Mesendoderm (in vitro differentiated cells): ENCODE results near the gene PPIF.

ENCODE experiments used
- DNase-seq: peaks from one replicate; pipeline ENCODE4 v3.0.0; 2013
- H2AK5ac ChIP-seq: 2 replicates; pipeline ENCODE4 v1.6.1; 2013; ENCODE audit warnings: low read length, inconsistent platforms
- H2BK120ac ChIP-seq: 2 replicates; pipeline ENCODE4 v1.6.1; 2013; ENCODE audit warnings: low read depth, mild to moderate bottlenecking, low read length, moderate library complexity, mixed read lengths
- H2BK15ac ChIP-seq: replicated peaks from 2 replicates; pipeline ENCODE4 v1.6.1; 2013; ENCODE audit warnings: low read depth, mild to moderate bottlenecking, moderate library complexity
- H2BK5ac ChIP-seq: 2 replicates; pipeline ENCODE4 v1.6.1; 2013; ENCODE audit warnings: low read length, inconsistent platforms
- H3K18ac ChIP-seq: 2 replicates; pipeline ENCODE4 v1.6.1; 2013; ENCODE audit warnings: mild to moderate bottlenecking, low read length, mixed read lengths
- H3K23ac ChIP-seq: one replicate; pipeline ENCODE4 v1.6.1; 2013; ENCODE audit warnings: low read length
- H3K27ac ChIP-seq: 2 replicates; pipeline ENCODE4 v1.5.1; 2013; ENCODE audit warnings: low read depth, mild to moderate bottlenecking, inconsistent platforms, low read length, moderate library complexity
- H3K27me3 ChIP-seq: 2 replicates; pipeline ENCODE4 v1.6.1; 2013; ENCODE audit warnings: low read length, control low read depth, mild to moderate bottlenecking, inconsistent platforms; ENCODE audit not compliant: insufficient read depth, poor library complexity
- H3K36me3 ChIP-seq: 2 replicates; pipeline ENCODE4 v1.6.1; 2013; ENCODE audit warnings: low read length, inconsistent platforms; ENCODE audit not compliant: control insufficient read depth, insufficient read depth
- H3K4ac ChIP-seq: one replicate; pipeline ENCODE4 v1.6.1; 2013; ENCODE audit warnings: low read depth, mild to moderate bottlenecking, low read length, moderate library complexity
- H3K4me1 ChIP-seq: 2 replicates; pipeline ENCODE4 v1.6.1; 2013; ENCODE audit warnings: low read depth, low read length, inconsistent platforms; ENCODE audit not compliant: control insufficient read depth
- H3K4me2 ChIP-seq: 2 replicates; pipeline ENCODE4 v1.6.1; 2013; ENCODE audit warnings: low read length
- H3K4me3 ChIP-seq: 2 replicates; pipeline ENCODE4 v1.5.1; 2013; ENCODE audit warnings: mild to moderate bottlenecking, low read length
- H3K56ac ChIP-seq: one replicate; pipeline ENCODE4 v1.6.1; 2013; ENCODE audit warnings: low read length
- H3K79me1 ChIP-seq: 2 replicates; pipeline ENCODE4 v1.6.1; 2013; ENCODE audit warnings: low read length, inconsistent platforms
- H3K79me2 ChIP-seq: 2 replicates; pipeline ENCODE4 v1.6.1; 2013; ENCODE audit warnings: mild to moderate bottlenecking, low read length; ENCODE audit not compliant: control insufficient read depth, insufficient read depth
- H3K9ac ChIP-seq: 2 replicates; pipeline ENCODE4 v1.6.1; 2013; ENCODE audit warnings: low read length, inconsistent platforms
- H4K5ac ChIP-seq: one replicate; pipeline ENCODE4 v1.6.1; 2013; ENCODE audit warnings: low read length
- H4K8ac ChIP-seq: one replicate; pipeline ENCODE4 v1.6.1; 2013; ENCODE audit warnings: low read depth, mild to moderate bottlenecking, control low read depth, low read length, moderate library complexity
- WGBS: extraction: QIAGEN DNeasy Blood & Tissue Kit; methylation state at CpG from one replicate; pipeline ENCODE4 v1.1.7; 2013; ENCODE audit warnings: low lambda C conversion rate, missing lambda C conversion rate; ENCODE audit not compliant: insufficient coverage; ENCODE audit errors: extremely low coverage; 5-methylcytosine and 5-hydroxymethylcytosine counted together

The PPIF gene

DNA sequence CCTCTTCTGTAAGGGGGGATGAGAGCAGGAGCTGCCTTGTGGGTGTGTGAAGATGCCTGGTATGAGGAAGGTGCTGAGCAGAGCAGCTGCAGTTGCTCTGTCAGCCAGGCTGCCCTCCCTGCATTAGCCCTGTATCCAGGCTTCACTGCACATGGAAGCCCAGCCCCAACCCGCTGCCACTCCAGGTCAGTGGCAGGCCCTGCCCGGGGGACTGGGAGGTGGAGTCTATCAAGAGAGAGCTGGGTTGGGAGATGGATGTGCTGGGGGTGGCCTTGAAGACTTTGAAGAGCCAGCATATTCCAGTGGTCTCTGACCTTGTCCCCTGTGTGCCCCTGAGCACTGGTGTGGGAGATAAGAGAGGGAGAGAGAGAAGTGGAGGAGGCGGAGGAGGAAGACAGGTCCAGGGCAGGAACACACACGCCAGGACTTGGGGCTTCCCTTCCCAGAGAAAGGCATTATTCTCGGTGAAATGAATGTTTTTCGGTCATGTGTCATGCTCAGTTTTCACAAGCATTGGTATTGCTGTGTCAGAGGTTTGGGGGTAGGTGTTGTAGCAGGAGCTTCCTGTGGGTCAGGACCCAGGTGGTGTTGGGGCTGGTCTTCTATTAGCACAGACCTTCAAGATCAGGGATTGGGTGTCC is 2.6 kb downstream of the PPIF start:
- no peak overlapping the region for H3K18ac ChIP-seq
- WGBS: no CpG with 5 or more reads among the region's 6 CpGs
- peaks cover 12% of the 10 kb centered on the region for H3K36me3 ChIP-seq

DNA sequence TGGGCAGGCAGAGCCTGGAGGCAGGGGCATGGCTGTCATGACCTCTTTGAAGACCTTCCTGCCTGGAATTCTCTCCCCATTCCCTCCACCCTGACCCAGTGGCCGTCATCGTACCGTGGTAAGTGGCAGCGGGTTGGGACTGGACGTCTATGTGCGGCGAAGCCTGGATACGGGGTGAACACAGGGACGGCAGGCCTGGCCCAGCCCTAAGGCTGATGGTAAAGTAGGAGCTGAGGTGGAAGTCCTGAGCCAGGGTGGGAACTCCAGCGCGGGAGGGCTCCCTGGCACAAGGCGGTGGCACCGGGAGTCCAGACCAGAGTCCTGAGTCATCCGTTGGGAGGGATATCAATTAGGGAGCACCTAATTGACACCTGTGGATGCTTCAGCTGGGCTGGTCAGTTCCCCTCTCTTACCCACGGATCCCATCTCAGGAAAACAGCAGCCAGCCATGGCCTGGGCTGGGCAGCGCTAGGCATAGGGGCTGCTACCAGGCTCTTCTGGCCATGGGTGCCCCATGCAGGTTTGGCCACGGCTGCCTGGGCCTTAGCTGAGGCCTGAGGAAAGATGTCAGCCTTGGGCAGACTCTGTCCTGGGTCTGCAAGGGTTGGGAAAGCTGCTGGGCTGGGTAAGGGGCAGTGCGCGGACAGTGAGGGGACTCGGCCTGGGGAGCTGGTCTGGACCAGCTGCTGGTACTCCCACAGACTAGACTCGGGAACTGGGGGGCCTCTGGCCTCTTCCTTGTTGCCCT is 3.3 kb downstream of the PPIF start:
- H2BK15ac ChIP-seq: no peak overlapping the region
- peaks cover 12% of the 10 kb centered on the region for H3K36me3 ChIP-seq
- no peak overlapping the region for H3K9ac ChIP-seq
- no peak overlapping the region for H4K5ac ChIP-seq
- no peak overlapping the region for H2BK120ac ChIP-seq
- H3K56ac ChIP-seq: no peak overlapping the region
- no peak overlapping the region for H3K18ac ChIP-seq
- no CpG with 5 or more reads among the region's 21 CpGs for WGBS
- H3K4me3 ChIP-seq: no peak overlapping the region
- peaks cover 14% of the 10 kb centered on the region for H3K79me1 ChIP-seq
- H3K79me2 ChIP-seq: peaks cover 9% of the 10 kb centered on the region
- peaks cover 4% of the 10 kb centered on the region for H3K4me1 ChIP-seq
- H2BK5ac ChIP-seq: no peak overlapping the region
- H3K23ac ChIP-seq: no peak overlapping the region
- no peaks in the 10 kb centered on the region for H3K27me3 ChIP-seq
- no peak overlapping the region for H2AK5ac ChIP-seq
- H3K4ac ChIP-seq: no peak overlapping the region
- H3K4me2 ChIP-seq: no peak overlapping the region
- no peak for DNase-seq
- no peak overlapping the region for H4K8ac ChIP-seq
- no peak overlapping the region for H3K27ac ChIP-seq

More for the DNA sequence above, 2.6 kb downstream of the PPIF start:
- Histone ChIP-seq H4K5ac (no peak overlapping the region), H3K79me1 (peaks cover 14% of the 10 kb centered on the region), H3K27ac (no peak overlapping the region), H3K27me3 (no peaks in the 10 kb centered on the region), H3K9ac (no peak overlapping the region), H3K4me2 (no peak overlapping the region), H2BK120ac (no peak overlapping the region), H2AK5ac (no peak overlapping the region), H2BK15ac (no peak overlapping the region), H2BK5ac (no peak overlapping the region), H3K4ac (no peak overlapping the region), H3K56ac (no peak overlapping the region), H3K4me3 (no peak overlapping the region), H3K79me2 (peaks cover 9% of the 10 kb centered on the region), H3K23ac (no peak overlapping the region), H4K8ac (no peak overlapping the region), H3K4me1 (peaks cover 4% of the 10 kb centered on the region)
- DNase-seq: no peak

DNA sequence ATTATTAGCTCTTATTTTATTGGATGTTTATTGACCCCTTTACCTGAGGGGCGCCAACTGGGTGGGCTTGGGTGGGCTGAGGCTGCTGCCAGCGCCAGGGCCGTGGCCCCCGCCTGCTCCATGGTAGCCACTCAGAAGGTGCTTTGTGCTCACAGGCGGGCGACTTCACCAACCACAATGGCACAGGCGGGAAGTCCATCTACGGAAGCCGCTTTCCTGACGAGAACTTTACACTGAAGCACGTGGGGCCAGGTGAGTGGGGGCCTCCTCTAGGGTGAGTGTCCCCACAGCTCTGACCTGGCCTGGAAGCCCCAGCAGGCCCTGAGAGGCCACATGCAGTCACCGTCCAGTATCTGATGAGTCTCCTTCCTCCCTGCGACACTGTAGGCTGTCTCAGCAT is 4.1 kb downstream of the PPIF start:
- no peak for DNase-seq
- no CpG with 5 or more reads among the region's 13 CpGs for WGBS
- Histone ChIP-seq H3K36me3 (peaks cover 12% of the 10 kb centered on the region), H3K79me2 (peaks cover 9% of the 10 kb centered on the region), H4K5ac (no peak overlapping the region), H3K27ac (no peak overlapping the region), H2AK5ac (no peak overlapping the region), H2BK120ac (no peak overlapping the region), H3K79me1 (peaks cover 14% of the 10 kb centered on the region), H3K27me3 (no peaks in the 10 kb centered on the region), H2BK15ac (no peak overlapping the region), H3K4me1 (peaks cover 4% of the 10 kb centered on the region), H3K4me3 (no peak overlapping the region), H3K56ac (no peak overlapping the region), H3K9ac (no peak overlapping the region), H3K4ac (no peak overlapping the region), H4K8ac (no peak overlapping the region), H3K4me2 (no peak overlapping the region), H3K18ac (no peak overlapping the region), H2BK5ac (no peak overlapping the region), H3K23ac (no peak overlapping the region)

DNA sequence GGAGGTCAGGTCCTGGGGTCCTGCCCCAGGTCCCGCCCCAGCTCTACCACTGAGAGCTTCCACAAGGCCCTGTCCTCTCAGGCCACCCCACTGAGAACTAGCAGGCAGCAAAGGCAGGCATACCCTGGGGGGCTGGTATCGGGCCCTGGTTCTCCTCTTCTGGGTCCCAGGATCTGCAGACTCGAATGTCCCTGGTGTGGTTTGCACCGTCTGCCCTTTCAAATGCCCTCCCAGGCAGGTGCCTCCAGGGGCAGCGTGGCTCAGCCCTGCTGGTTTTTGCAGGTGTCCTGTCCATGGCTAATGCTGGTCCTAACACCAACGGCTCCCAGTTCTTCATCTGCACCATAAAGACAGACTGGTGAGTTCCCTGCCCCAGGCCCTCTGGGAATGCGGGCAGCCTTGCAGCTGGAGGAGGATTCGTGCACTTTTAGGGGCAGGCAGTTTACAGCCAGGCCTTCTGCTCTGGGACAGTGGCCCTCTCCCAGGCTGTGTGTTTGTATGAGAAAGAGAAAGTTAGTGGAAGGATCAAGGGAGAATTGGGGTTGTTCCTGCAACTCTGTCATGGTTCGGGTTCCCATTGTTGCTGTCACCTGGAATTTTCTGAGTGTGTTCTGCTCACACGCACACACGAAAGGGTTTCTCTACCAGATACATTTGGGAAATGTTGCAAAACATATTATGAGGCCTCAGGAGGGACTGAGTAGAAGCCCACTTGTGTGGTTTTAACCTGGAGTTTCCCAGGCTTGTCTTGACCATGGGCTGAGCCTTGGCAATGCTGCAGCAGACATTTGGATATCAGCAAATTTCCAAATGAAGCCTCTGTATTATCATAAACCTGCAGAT is 5.0 kb downstream of the PPIF start:
- no peak overlapping the region for H3K4me2 ChIP-seq
- peaks cover 14% of the 10 kb centered on the region for H3K79me1 ChIP-seq
- no peak overlapping the region for H3K4me3 ChIP-seq
- no peak for DNase-seq
- no peak overlapping the region for H2AK5ac ChIP-seq
- H3K27me3 ChIP-seq: no peaks in the 10 kb centered on the region
- H2BK5ac ChIP-seq: no peak overlapping the region
- no peak overlapping the region for H2BK15ac ChIP-seq
- peaks cover 4% of the 10 kb centered on the region for H3K4me1 ChIP-seq
- no peak overlapping the region for H3K9ac ChIP-seq
- H4K8ac ChIP-seq: no peak overlapping the region
- H3K56ac ChIP-seq: no peak overlapping the region
- H4K5ac ChIP-seq: no peak overlapping the region
- peaks cover 12% of the 10 kb centered on the region for H3K36me3 ChIP-seq
- H3K23ac ChIP-seq: no peak overlapping the region
- no peak overlapping the region for H3K4ac ChIP-seq
- H2BK120ac ChIP-seq: no peak overlapping the region
- peaks cover 9% of the 10 kb centered on the region for H3K79me2 ChIP-seq
- whole genome bisulfite sequencing: no CpG with 5 or more reads among the region's 11 CpGs
- H3K27ac ChIP-seq: no peak overlapping the region
- no peak overlapping the region for H3K18ac ChIP-seq

DNA sequence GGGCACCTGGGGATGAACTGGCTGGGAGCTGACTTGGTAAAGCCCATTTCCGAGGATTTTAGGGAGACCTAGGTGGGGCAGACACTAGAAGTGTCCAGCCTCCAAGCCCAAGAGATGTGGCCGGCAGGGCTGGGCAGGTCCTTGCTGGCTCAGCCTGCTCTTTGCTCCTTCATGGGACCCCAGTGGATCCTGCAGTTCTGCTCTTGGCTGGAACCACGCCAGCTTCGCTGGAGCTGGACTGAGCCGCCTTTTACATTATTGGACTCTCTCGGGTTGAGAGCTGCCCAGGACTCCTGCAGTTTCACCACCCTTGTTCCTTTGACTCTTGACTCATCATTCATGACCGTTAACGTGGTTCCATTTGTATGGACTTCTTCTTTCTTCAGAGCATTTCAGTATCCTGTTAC is 5.7 kb downstream of the PPIF start:
- H3K27me3 ChIP-seq: no peaks in the 10 kb centered on the region
- no peak overlapping the region for H3K23ac ChIP-seq
- H3K18ac ChIP-seq: no peak overlapping the region
- H2BK120ac ChIP-seq: no peak overlapping the region
- H3K56ac ChIP-seq: no peak overlapping the region
- no peak overlapping the region for H3K4me2 ChIP-seq
- no peak overlapping the region for H3K9ac ChIP-seq
- peaks cover 4% of the 10 kb centered on the region for H3K4me1 ChIP-seq
- H2AK5ac ChIP-seq: no peak overlapping the region
- WGBS: no CpG with 5 or more reads among the region's 8 CpGs
- H3K4me3 ChIP-seq: no peak overlapping the region
- no peak overlapping the region for H4K5ac ChIP-seq
- H3K79me1 ChIP-seq: peaks cover 14% of the 10 kb centered on the region
- H2BK5ac ChIP-seq: no peak overlapping the region
- H2BK15ac ChIP-seq: no peak overlapping the region
- H3K36me3 ChIP-seq: peaks cover 12% of the 10 kb centered on the region
- no peak for DNase-seq
- H4K8ac ChIP-seq: no peak overlapping the region
- H3K4ac ChIP-seq: no peak overlapping the region
- peaks cover 9% of the 10 kb centered on the region for H3K79me2 ChIP-seq
- no peak overlapping the region for H3K27ac ChIP-seq
